Right lobe of liver (tissue), 6 donors: Measurements from ENCODE around the gene ATG5. TPM values are rescaled to one million over a fixed set of nuclear protein-coding genes. Genes with fewer than 3 reads are reported as not detected.

Experiments
- ATAC-seq, 4 donors: fragments of 200-7000 bp; cut with Tn5 transposase; one replicate each; pipeline ENCODE4 v1.9.1; 2020; ENCODE audit warnings: mild to moderate bottlenecking in 4 of 4, moderate library complexity in 4 of 4
- DNase-seq, 3 donors: peaks; one replicate each; pipeline ENCODE4 v3.0.0-alpha.2; 2020
- H3K27ac ChIP-seq, 3 donors: fragments of 200-600 bp; one replicate each; pipeline ENCODE4 v1.8.0; 2022
- H3K27me3 ChIP-seq, 2 donors: fragments of 200-600 bp; one replicate each; pipeline ENCODE4 v1.8.0; 2022
- H3K36me3 ChIP-seq, 4 donors: fragments of 200-600 bp; sonication (generic) in 1 of 4; one replicate each; pipeline versions ENCODE4 v1.5.1 to v1.8.0; 2017 to 2022; ENCODE audit warnings: control low read depth in 1 of 4
- H3K4me1 ChIP-seq, 4 donors: fragments of 200-600 bp; sonication (generic) in 1 of 4; one replicate each; pipeline versions ENCODE4 v1.5.1 to v1.8.0; 2017 to 2022; ENCODE audit warnings: control low read depth in 1 of 4
- H3K4me3 ChIP-seq, 3 donors: fragments of 200-600 bp; one replicate each; pipeline ENCODE4 v1.8.0; 2022
- H3K9me3 ChIP-seq, 4 donors: fragments of 200-600 bp; sonication (generic) in 1 of 4; one replicate each; pipeline versions ENCODE4 v1.5.1 to v1.8.0; 2017 to 2022; ENCODE audit warnings: control low read depth in 1 of 4
- POLR2A ChIP-seq: fragments of 450-650 bp; IDR thresholded peaks from one replicate; pipeline ENCODE4 v1.6.1; 2017; ENCODE audit warnings: antibody characterized with exemption, mild to moderate bottlenecking
- WGBS: methylation state at CpG from one replicate; pipeline ENCODE4 v1.1.6; 2018; ENCODE audit warnings: low coverage, low lambda C conversion rate; ENCODE audit not compliant: insufficient coverage; ENCODE audit errors: missing lambda C conversion rate; 5-methylcytosine and 5-hydroxymethylcytosine counted together
- intact Hi-C, 2 donors: fragments of 100-400 bp; cut with DNase I; formaldehyde crosslinking; loops; one replicate each; pipeline versions ENCODE4 v1.11.2 to v1.14.1; 2022
- total RNA-seq, 6 experiments: library from RNA; depleted of rRNA in 2 of 6; stranded (reverse); fragments of >200 nt in 2 of 6; fragmentation: NEBNext Ultra II Directional in 3 of 6; extraction: Animal tissue kit (Norgen Biotek cat#: 25700) in 3 of 6; gene quantifications; one replicate each; pipeline versions ENCODE4 v1.1.0 to v1.2.4, GENCODE V29; 2016 to 2023
- TF ChIP-seq, protein P1 (sequence below), 4 donors: fragments of 200-600 bp in 3 of 4; fragments of 450-650 bp in 1 of 4; IDR thresholded peaks; one replicate each; pipeline versions ENCODE4 v1.5.1 to v1.8.0; 2016 to 2022; ENCODE audit warnings: antibody characterized with exemption in 4 of 4, mild to moderate bottlenecking in 2 of 4
- donor health status: DM: no; HTN: yes; CAD: no.
- donor health status: DM: no; HTN: no; CAD: no.
- donor health status: DM: no; HTN: no; CAD: no.
- donor health status: DM: no; HTN: yes; CAD: no.
- donor health status: DM: no; HTN: yes; CAD: no.

Gene ATG5
- total RNA-seq, 6 experiments from 2014 or later = 12.8 to 27.8 (median 16.3) TPM

DNA sequence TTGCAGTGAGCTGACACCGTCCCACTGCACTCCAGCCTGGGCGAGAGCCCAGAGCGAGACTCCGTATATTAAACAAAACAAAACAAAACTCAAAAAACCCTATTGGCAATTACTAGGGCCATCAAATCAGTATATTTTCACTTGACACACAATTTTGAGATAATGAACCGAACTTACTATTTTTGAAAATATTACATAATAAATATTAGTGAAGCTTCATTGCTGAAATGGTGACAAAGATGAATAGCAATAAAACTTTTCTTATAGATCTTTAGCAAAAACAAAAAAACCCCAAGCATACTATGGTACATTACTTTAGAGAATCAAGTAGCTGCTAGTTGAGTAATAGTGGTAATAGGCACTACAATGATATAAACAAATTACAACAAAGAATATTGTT is 113.0 kb downstream of the ATG5 start:
- DNase-seq = no peak
- no peaks in the 10 kb centered on the region for H3K27me3 ChIP-seq
- H3K4me3 ChIP-seq = no peak overlapping the region
- H3K4me1 ChIP-seq = no peaks in the 10 kb centered on the region
- H3K36me3 ChIP-seq = no peaks in the 10 kb centered on the region
- 98% methylated on average over 5 of the region's 5 CpGs for WGBS
- TF ChIP-seq, protein P1, sequence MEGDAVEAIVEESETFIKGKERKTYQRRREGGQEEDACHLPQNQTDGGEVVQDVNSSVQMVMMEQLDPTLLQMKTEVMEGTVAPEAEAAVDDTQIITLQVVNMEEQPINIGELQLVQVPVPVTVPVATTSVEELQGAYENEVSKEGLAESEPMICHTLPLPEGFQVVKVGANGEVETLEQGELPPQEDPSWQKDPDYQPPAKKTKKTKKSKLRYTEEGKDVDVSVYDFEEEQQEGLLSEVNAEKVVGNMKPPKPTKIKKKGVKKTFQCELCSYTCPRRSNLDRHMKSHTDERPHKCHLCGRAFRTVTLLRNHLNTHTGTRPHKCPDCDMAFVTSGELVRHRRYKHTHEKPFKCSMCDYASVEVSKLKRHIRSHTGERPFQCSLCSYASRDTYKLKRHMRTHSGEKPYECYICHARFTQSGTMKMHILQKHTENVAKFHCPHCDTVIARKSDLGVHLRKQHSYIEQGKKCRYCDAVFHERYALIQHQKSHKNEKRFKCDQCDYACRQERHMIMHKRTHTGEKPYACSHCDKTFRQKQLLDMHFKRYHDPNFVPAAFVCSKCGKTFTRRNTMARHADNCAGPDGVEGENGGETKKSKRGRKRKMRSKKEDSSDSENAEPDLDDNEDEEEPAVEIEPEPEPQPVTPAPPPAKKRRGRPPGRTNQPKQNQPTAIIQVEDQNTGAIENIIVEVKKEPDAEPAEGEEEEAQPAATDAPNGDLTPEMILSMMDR (IDR thresholded peaks at IDR 0.05) = no peak
- no peak for TF ChIP-seq POLR2A
- intact Hi-C loops = no loop called here
- H3K27ac ChIP-seq = no peak overlapping the region
- ATAC-seq = no peak
- no peaks in the 10 kb centered on the region for H3K9me3 ChIP-seq

DNA sequence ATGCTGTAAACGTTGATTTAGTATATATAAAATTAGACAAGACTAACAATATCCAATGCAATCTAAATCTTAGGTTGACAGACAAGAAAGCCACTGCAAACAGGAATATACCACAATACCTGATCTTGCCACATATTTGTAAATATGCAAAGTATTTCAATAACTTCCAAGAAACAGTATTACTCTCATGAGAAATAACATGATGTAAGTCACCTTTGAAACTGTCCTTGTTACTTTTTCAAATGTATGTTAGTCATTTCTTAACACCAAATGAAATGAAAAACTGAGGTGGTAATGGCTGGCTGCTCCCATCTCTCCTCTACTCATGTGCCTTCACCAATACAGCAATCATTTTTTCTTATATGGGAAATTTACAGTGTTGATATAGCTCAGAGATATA is 118.7 kb downstream of the ATG5 start:
- DNase-seq = no peak
- intact Hi-C loops = no loop called here
- Histone ChIP-seq H3K4me3 (no peak overlapping the region), H3K36me3 (no peaks in the 10 kb centered on the region), H3K9me3 (no peaks in the 10 kb centered on the region), H3K27ac (no peak overlapping the region), H3K27me3 (no peaks in the 10 kb centered on the region), H3K4me1 (no peaks in the 10 kb centered on the region)
- TF ChIP-seq, protein P1 (IDR thresholded peaks at IDR 0.05) = no peak
- TF ChIP-seq POLR2A = no peak
- no peak for ATAC-seq
- 83% methylated on average over 1 of the region's 1 CpG for WGBS

DNA sequence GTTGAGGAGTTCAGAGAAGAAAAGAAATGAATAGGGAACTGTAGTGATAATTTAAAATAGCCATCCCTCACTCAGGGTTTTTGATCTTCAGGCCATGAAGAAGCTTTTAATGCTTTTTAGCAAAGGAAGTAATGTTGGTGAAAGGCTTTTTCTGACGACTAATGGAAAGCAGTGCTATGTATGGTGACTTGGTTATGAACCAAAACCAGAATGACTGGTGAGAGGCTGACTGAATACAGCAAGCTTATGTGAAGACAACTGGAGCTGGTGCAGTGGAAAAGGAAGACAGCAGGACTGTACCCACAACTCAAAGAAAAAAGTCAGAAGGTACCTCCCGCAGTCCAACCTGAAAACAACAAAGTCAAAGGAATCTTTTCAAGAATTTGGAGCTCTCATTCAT is 120.6 kb downstream of the ATG5 start:
- no peak for ATAC-seq
- intact Hi-C loops = no loop called here
- no peak for DNase-seq
- 75% methylated on average over 1 of the region's 2 CpGs for whole genome bisulfite sequencing
- Histone ChIP-seq H3K4me1 (no peaks in the 10 kb centered on the region), H3K27ac (no peak overlapping the region), H3K4me3 (no peak overlapping the region), H3K27me3 (no peaks in the 10 kb centered on the region), H3K36me3 (peaks cover 0 to 3% (median 0%) of the 10 kb centered on the region in 4 donors), H3K9me3 (no peaks in the 10 kb centered on the region)
- TF ChIP-seq, protein P1 (IDR thresholded peaks at IDR 0.05) = no peak
- TF ChIP-seq POLR2A = no peak

DNA sequence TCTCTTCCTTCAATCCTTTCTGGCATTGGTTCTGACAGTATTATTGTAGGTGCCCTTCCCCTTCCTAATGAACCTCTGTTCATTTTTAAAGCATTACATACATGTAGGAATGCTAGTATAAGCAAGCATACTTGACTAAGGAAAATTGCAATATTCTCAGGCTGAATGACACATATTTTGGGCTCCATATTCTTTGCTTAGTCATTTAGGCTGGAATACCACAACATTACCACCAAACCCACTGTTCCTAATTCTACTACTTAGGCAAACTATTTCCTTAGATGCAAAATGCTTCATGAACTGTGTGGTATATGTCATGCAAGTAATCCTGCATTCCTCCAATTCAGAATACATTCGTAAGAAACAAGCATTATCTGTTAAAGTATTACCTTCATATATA is 125.6 kb downstream of the ATG5 start:
- 89% methylated on average over 1 of the region's 1 CpG for WGBS

More for the DNA sequence above, 125.6 kb downstream of the ATG5 start:
- Histone ChIP-seq H3K4me1 (no peaks in the 10 kb centered on the region), H3K27me3 (no peaks in the 10 kb centered on the region), H3K36me3 (peaks cover 0 to 3% (median 0%) of the 10 kb centered on the region in 4 donors), H3K27ac (no peak overlapping the region), H3K4me3 (no peak overlapping the region), H3K9me3 (no peaks in the 10 kb centered on the region)
- intact Hi-C loops = no loop called here
- TF ChIP-seq, protein P1 (IDR thresholded peaks at IDR 0.05) = no peak
- TF ChIP-seq POLR2A = no peak
- no peak for ATAC-seq
- DNase-seq = no peak
